Endothelial cell of umbilical vein (primary cell): ENCODE measurements around the gene SRSF3. TPM values are rescaled to one million over a fixed set of nuclear protein-coding genes. Genes with fewer than 3 reads are reported as not detected.

Experiments
- BruUV-seq: library from RNA; stranded (reverse); fragments of 400-500 nt; replicated peaks from 2 replicates; lab custom pipeline; 2021; lab: Mats Ljungman, UMichigan
- CTCF ChIA-PET: fragments of 300-600, 350-600 bp; sonication (Branson Sonifier 250); formaldehyde crosslinking; loops from one replicate; lab custom pipeline; 2021; ENCODE audit warnings: antibody characterized with exemption, inconsistent platforms; lab: Charles Lee
- POLR2A ChIA-PET: fragments of 300-600, 350-600 bp; sonication (Branson Sonifier 250); formaldehyde crosslinking; loops from one replicate; lab custom pipeline; 2021; ENCODE audit warnings: antibody characterized with exemption, inconsistent platforms; lab: Charles Lee
- DNase-seq: peaks from one replicate; pipeline ENCODE4 v3.0.0-alpha.2; 2011; ENCODE audit warnings: low read depth, low spot score
- FAIRE-seq: peaks from 2 replicates; lab custom pipeline; 2011; peaks lifted over from hg19 to GRCh38; lab: Jason Lieb, UNC
- H2AFZ ChIP-seq: 2 replicates; pipeline ENCODE4 v1.6.0; 2012; ENCODE audit warnings: low read depth, low read length, control low read depth, inconsistent platforms
- H3K27ac ChIP-seq: 2 replicates; pipeline ENCODE4 v1.5.1; 2011; ENCODE audit warnings: low read depth, mild to moderate bottlenecking, control low read depth, low read length, moderate library complexity; ENCODE audit not compliant: insufficient read depth
- H3K27me3 ChIP-seq, 2 experiments: 2 replicates each; pipeline versions ENCODE4 v1.6.0 to v1.6.1; 2011; ENCODE audit warnings: low read length in 2 of 2, mixed read lengths in 1 of 2; ENCODE audit not compliant: control insufficient read depth in 2 of 2, insufficient read depth in 2 of 2
- H3K36me3 ChIP-seq, 2 experiments: 2 replicates in 1 of 2; 3 replicates in 1 of 2; pipeline ENCODE4 v1.5.1; 2011; ENCODE audit warnings: low read length in 2 of 2, mild to moderate bottlenecking in 1 of 2, moderate library complexity in 1 of 2; ENCODE audit not compliant: control insufficient read depth in 2 of 2, insufficient read depth in 2 of 2; ENCODE audit errors: extremely low read depth in 1 of 2
- H3K4me1 ChIP-seq: 3 replicates; pipeline ENCODE4 v1.5.1; 2011; ENCODE audit warnings: mild to moderate bottlenecking, low read length; ENCODE audit not compliant: control insufficient read depth, insufficient read depth; ENCODE audit errors: extremely low read depth
- H3K4me2 ChIP-seq: 2 replicates; pipeline ENCODE4 v1.6.1; 2011; ENCODE audit warnings: low read length, control low read depth, mixed read lengths; ENCODE audit not compliant: insufficient read depth
- H3K4me3 ChIP-seq, 3 experiments: fragments of 200-600 bp in 1 of 3; sonication (generic), shearing (Covaris generic) in 1 of 3; replicated peaks in 1 of 3; 2 replicates each; pipeline ENCODE4 v1.5.1; 2011 to 2016; ENCODE audit warnings: control low read depth in 3 of 3, low read length in 3 of 3, mild to moderate bottlenecking in 2 of 3, inconsistent platforms in 1 of 3, low read depth in 1 of 3, moderate library complexity in 1 of 3; ENCODE audit not compliant: insufficient read depth in 1 of 3
- H3K79me2 ChIP-seq: 2 replicates; pipeline ENCODE4 v1.6.0; 2012; ENCODE audit warnings: low read length, inconsistent platforms; ENCODE audit not compliant: control insufficient read depth, insufficient read depth
- H3K9ac ChIP-seq: replicated peaks from 2 replicates; pipeline ENCODE3; 2011; ENCODE audit warnings: low read length, control low read depth; ENCODE audit not compliant: insufficient read depth; ENCODE audit errors: extremely low read depth
- H3K9me1 ChIP-seq: replicated peaks from 3 replicates; pipeline ENCODE4 v1.6.0; 2011; ENCODE audit warnings: mild to moderate bottlenecking, low read length; ENCODE audit not compliant: control insufficient read depth, insufficient read depth; ENCODE audit errors: extremely low read depth
- H3K9me3 ChIP-seq: replicated peaks from 2 replicates; pipeline ENCODE4 v1.5.1; 2012; ENCODE audit warnings: low read length, inconsistent platforms; ENCODE audit not compliant: control insufficient read depth, insufficient read depth
- H4K20me1 ChIP-seq: replicated peaks from 2 replicates; pipeline ENCODE3; 2011; ENCODE audit warnings: mild to moderate bottlenecking, low read length; ENCODE audit not compliant: control insufficient read depth, insufficient read depth; ENCODE audit errors: extremely low read depth
- CTCF ChIP-seq, 2 donors: IDR thresholded peaks; 1 replicate in 1 of 2; 2 replicates in 1 of 2; pipeline ENCODE4 v1.5.1; 2011; ENCODE audit warnings: low read length in 2 of 2, mild to moderate bottlenecking in 2 of 2, moderate library complexity in 2 of 2, control low read depth in 1 of 2, inconsistent platforms in 1 of 2, low read depth in 1 of 2; ENCODE audit not compliant: insufficient read depth in 1 of 2; ENCODE audit errors: extremely low read depth in 1 of 2
- EZH2 ChIP-seq: IDR thresholded peaks from 2 replicates; pipeline ENCODE4 v1.6.1; 2012; ENCODE audit warnings: borderline replicate concordance, low read depth, mild to moderate bottlenecking, moderate library complexity, low read length, inconsistent platforms; ENCODE audit not compliant: severe bottlenecking
- FOS ChIP-seq: IDR thresholded peaks from 2 replicates; pipeline ENCODE4 v1.6.1; 2011; ENCODE audit warnings: mild to moderate bottlenecking, low read length, moderate library complexity, borderline replicate concordance; ENCODE audit not compliant: insufficient read depth
- GATA2 ChIP-seq: IDR thresholded peaks from 2 replicates; pipeline ENCODE4 v1.7.0; 2011; ENCODE audit warnings: low read depth, mild to moderate bottlenecking, moderate library complexity, mixed read lengths, low read length; ENCODE audit not compliant: insufficient read length, insufficient read depth
- JUN ChIP-seq: IDR thresholded peaks from 2 replicates; pipeline ENCODE4 v1.6.1; 2011; ENCODE audit warnings: borderline replicate concordance, low read depth; ENCODE audit not compliant: insufficient read length, insufficient read depth
- MYC ChIP-seq: IDR thresholded peaks from one replicate; pipeline ENCODE4 v1.6.1; 2011; ENCODE audit warnings: mild to moderate bottlenecking, low read depth, low read length
- POLR2AphosphoS5 ChIP-seq: IDR thresholded peaks from 2 replicates; pipeline ENCODE4 v1.6.1; 2012; ENCODE audit warnings: low read depth, mild to moderate bottlenecking, control low read depth, low read length, moderate library complexity; ENCODE audit not compliant: insufficient read depth
- dilution Hi-C: fragments of 300-500 bp; cut with MboI; formaldehyde crosslinking; loops from one replicate; pipeline ENCODE4 v1.15.0; 2019; ENCODE audit warnings: low sequenced_read_pairs; ENCODE audit not compliant: extremely low pct_ligation_motif_present
- intact Hi-C: fragments of 100-400 bp; cut with micrococcal nuclease; formaldehyde crosslinking; loops from one replicate; pipeline ENCODE4 v1.10.0; 2022
- polyA plus RNA-seq, 4 experiments: library from polyadenylated mRNA; depleted of rRNA in 3 of 4; stranded (reverse) in 3 of 4; unstranded in 1 of 4; fragments of >200 nt; gene quantifications; 2 replicates each; pipeline versions ENCODE4 v1.2.1 to v1.2.3, GENCODE V29; 2011 to 2012; ENCODE audit warnings: missing spikeins in 1 of 4
- total RNA-seq: library from RNA; stranded (reverse); gene quantifications from 2 replicates; pipeline ENCODE4 v1.2.3, GENCODE V29; 2021

Gene SRSF3
- total and polyA plus RNA-seq, 2 donors (not counting 3 experiments of a cell fraction or from before 2014, with no cell fraction given) = 317 to 393 TPM

GRCh38 chr6:36623547-36624459 is 29.6 kb downstream of the SRSF3 start:
- dilution Hi-C loops = no loop called here
- FAIRE-seq (peak; percentile 97), DNase-seq (peak; percentile 84)
- Histone ChIP-seq H3K36me3 (no peaks in the 10 kb centered on the region), H3K4me3 (no peak overlapping the region), H3K4me2 (no peak overlapping the region), H3K9ac (no peak overlapping the region), H3K4me1 (peaks cover 7% of the 10 kb centered on the region), H3K79me2 (no peaks in the 10 kb centered on the region), H3K27ac (no peak overlapping the region), H2AFZ (no peak overlapping the region), H3K9me1 (no peaks in the 10 kb centered on the region), H3K9me3 (no peaks in the 10 kb centered on the region), H4K20me1 (no peaks in the 10 kb centered on the region), H3K27me3 (no peaks in the 10 kb centered on the region)
- ChIA-PET POLR2A (interaction anchor here (2.7 kb wide), 1 partner anchor 54 kb away, joined by 9 read pairs; the partner anchor contains the start of gene CDKN1A), CTCF (interaction anchor here (0.6 to 4.5 kb wide), 14 partner anchors 8 to 136 kb away, joined by 3 to 34 read pairs (median 4); partner anchors contain the start of gene CDKN1A)
- intact Hi-C loops = loop anchor here (1.0 to 10.0 kb wide), 4 partner anchors 56 to 231 kb away; no protein-coding TSS in a partner anchor
- TF ChIP-seq GATA2 (no peak), JUN (no peak), EZH2 (no peak), CTCF (IDR thresholded peaks at IDR 0.05; ENCODE audit: extremely low read depth in 1 of 2, insufficient read depth in 1 of 2, low read depth in 1 of 2, low read length in 2 of 2) (peak; percentile 84 to 87), POLR2AphosphoS5 (no peak), FOS (no peak), MYC (no peak)
- BruUV-seq = no TSS peak
